K562 (cell line): ENCODE measurements around the gene KRI1. TPM values are rescaled to one million over a fixed set of nuclear protein-coding genes. Genes with fewer than 3 reads are reported as not detected.

Source experiments
- BRF1 ChIP-seq: IDR thresholded peaks from 3 replicates; pipeline ENCODE4 v1.6.1; 2011; ENCODE audit warnings: borderline replicate concordance, mild to moderate bottlenecking; ENCODE audit not compliant: insufficient read length; ENCODE audit errors: extremely low read depth
- CBFA2T2 ChIP-seq: fragments of 450-650 bp; conservative IDR thresholded peaks from 2 replicates; pipeline ENCODE4 v1.6.1; 2017; ENCODE audit warnings: mild to moderate bottlenecking
- CHAMP1 ChIP-seq: fragments of 450-650 bp; IDR thresholded peaks from 2 replicates; pipeline ENCODE4 v1.6.1; 2016; ENCODE audit warnings: mild to moderate bottlenecking
- DIDO1 ChIP-seq: fragments of 450-650 bp; IDR thresholded peaks from 2 replicates; pipeline ENCODE4 v1.6.1; 2016; ENCODE audit warnings: low read depth, missing biosample characterization, missing genetic modification characterization
- DNMT1 ChIP-seq: fragments of 450-650 bp; IDR thresholded peaks from 2 replicates; pipeline ENCODE4 v1.6.1; 2016; ENCODE audit warnings: antibody characterized with exemption, mild to moderate bottlenecking
- FOSL1 ChIP-seq: fragments of 200-800 bp; sonication (Bioruptor generic); conservative IDR thresholded peaks from 2 replicates; pipeline ENCODE4 v1.6.1; 2016; ENCODE audit warnings: missing genetic modification characterization, missing compliant biosample characterization
- FOXP4 ChIP-seq: sonication (generic); formaldehyde crosslinking; IDR thresholded peaks from 2 replicates; pipeline ENCODE4 v1.8.0; 2022; ENCODE audit warnings: mild to moderate bottlenecking, missing genetic modification reagents, borderline replicate concordance
- HEY1 ChIP-seq: fragments of 250-450 bp; sonication (Bioruptor Pico); IDR thresholded peaks from 2 replicates; pipeline ENCODE4 v1.5.0; 2020; ENCODE audit warnings: mild to moderate bottlenecking, moderate library complexity, borderline replicate concordance
- ILF3 ChIP-seq: fragments of 450-650 bp; IDR thresholded peaks from 2 replicates; pipeline ENCODE4 v1.6.1; 2018; ENCODE audit warnings: antibody characterized with exemption, mild to moderate bottlenecking, moderate library complexity, borderline replicate concordance
- KDM5B ChIP-seq: fragments of 200-600 bp; sonication (generic); IDR thresholded peaks from 2 replicates; pipeline ENCODE4 v1.6.1; 2012; ENCODE audit warnings: low read depth, mild to moderate bottlenecking, moderate library complexity, low read length, control low read depth, inconsistent platforms; ENCODE audit not compliant: insufficient replicate concordance
- LARP7 ChIP-seq: fragments of 450-650 bp; IDR thresholded peaks from 2 replicates; pipeline ENCODE4 v1.6.1; 2016
- MAFK ChIP-seq: IDR thresholded peaks from 2 replicates; pipeline ENCODE4 v1.6.1; 2011; ENCODE audit warnings: low read length, improper control_type of control experiment
- NFATC3 ChIP-seq: fragments of 450-650 bp; IDR thresholded peaks from 2 replicates; pipeline ENCODE4 v1.6.1; 2017; ENCODE audit warnings: mild to moderate bottlenecking
- POLR2AphosphoS5 ChIP-seq: IDR thresholded peaks from 2 replicates; pipeline ENCODE4 v1.6.1; 2011; ENCODE audit warnings: mild to moderate bottlenecking, low read depth, low read length, moderate library complexity; ENCODE audit not compliant: control insufficient read depth, insufficient read depth
- RBM15 ChIP-seq: fragments of 200-400 bp; formaldehyde crosslinking; IDR thresholded peaks from 2 replicates; pipeline ENCODE4 v1.6.1; 2018; ENCODE audit warnings: mild to moderate bottlenecking, low read length, moderate library complexity; ENCODE audit not compliant: insufficient read depth
- RFX5 ChIP-seq: IDR thresholded peaks from 2 replicates; pipeline ENCODE4 v1.6.1; 2011; ENCODE audit warnings: low read depth, mild to moderate bottlenecking, improper control_type of control experiment, low read length
- RFX7 ChIP-seq: fragments of 250-450 bp; sonication (Bioruptor Pico); IDR thresholded peaks from 2 replicates; pipeline ENCODE4 v1.5.1; 2021; ENCODE audit warnings: mild to moderate bottlenecking
- RNF2 ChIP-seq: sonication (generic); IDR thresholded peaks from 2 replicates; pipeline ENCODE4 v1.6.1; 2016
- SAP30 ChIP-seq: fragments of 200-600 bp; sonication (generic); IDR thresholded peaks from 2 replicates; pipeline ENCODE4 v1.6.1; 2012; ENCODE audit warnings: borderline replicate concordance, low read depth, mild to moderate bottlenecking, moderate library complexity, low read length, control low read depth, inconsistent platforms; ENCODE audit not compliant: insufficient read depth, poor library complexity, severe bottlenecking
- SMARCE1 ChIP-seq: fragments of 450-650 bp; IDR thresholded peaks from 2 replicates; pipeline ENCODE4 v1.7.1; 2016; ENCODE audit warnings: mild to moderate bottlenecking
- TBP ChIP-seq: optimal IDR thresholded peaks from 2 replicates; pipeline ENCODE3; 2011; ENCODE audit warnings: low read depth, low read length, improper control_type of control experiment
- TGIF2 ChIP-seq: sonication (generic); formaldehyde crosslinking; IDR thresholded peaks from 2 replicates; pipeline ENCODE4 v1.8.1; 2022; ENCODE audit warnings: mild to moderate bottlenecking, missing genetic modification reagents, moderate library complexity
- ZNF184 ChIP-seq: sonication (generic); formaldehyde crosslinking; IDR thresholded peaks from 2 replicates; pipeline ENCODE4 v1.5.0; 2020; ENCODE audit warnings: missing genetic modification reagents
- ZNF511 ChIP-seq: sonication (generic); formaldehyde crosslinking; IDR thresholded peaks from 2 replicates; pipeline ENCODE4 v1.8.0; 2022; ENCODE audit warnings: mild to moderate bottlenecking, missing genetic modification reagents
- ZNF583 ChIP-seq: fragments of 250-450 bp; sonication (Bioruptor Pico); IDR thresholded peaks from 2 replicates; pipeline ENCODE4 v1.4.0; 2020
- ZNF717 ChIP-seq: fragments of 250-450 bp; sonication (Bioruptor Pico); IDR thresholded peaks from 2 replicates; pipeline ENCODE4 v1.5.0; 2021
- polyA plus RNA-seq, 8 experiments: library from polyadenylated mRNA; depleted of rRNA in 4 of 8; stranded (reverse) in 5 of 8; unstranded in 3 of 8; fragments of >200 nt; fragmentation: Nextera tagmentation in 2 of 8; fragmentation: Illumina TruSeq in 1 of 8; extraction: Ambion mirVana in 2 of 8; extraction: Trizol in 1 of 8; gene quantifications; 2 replicates each; pipeline versions ENCODE4 v1.2.1 to v1.2.3, GENCODE V29; 2011 to 2014; ENCODE audit warnings: inconsistent platforms in 1 of 8, missing spikeins in 1 of 8
- total RNA-seq, 7 experiments: library from RNA; depleted of rRNA in 6 of 7; stranded (reverse); fragments of >200 nt in 6 of 7; fragmentation: Illumina TruSeq in 2 of 7; extraction: Trizol in 2 of 7; gene quantifications; 2 replicates each; pipeline versions ENCODE4 v1.2.1 to v1.2.3, GENCODE V29; 2011 to 2021; ENCODE audit warnings: low replicate concordance in 1 of 7

The KRI1 gene
- total and polyA plus RNA-seq, 9 of the 15 experiments (the other 6 are each of a cell fraction or from before 2014, with no cell fraction given) = 1.1 to 50.7 (median 24.7) TPM

GRCh38 chr19:10580979-10581631 is 15.3 kb upstream of the KRI1 start (continued):
- TF ChIP-seq SAP30 (no peak), ILF3 (no peak), RFX5 (no peak), CBFA2T2 (no peak), TGIF2 (CRISPR knock-in tag) (no peak), FOXP4 (CRISPR knock-in tag) (peak; percentile 51; the same call in 1 of the 2 replicates), RFX7 (no peak), KDM5B (no peak), DIDO1 (tag) (no peak), ZNF511 (CRISPR knock-in tag) (no peak), SMARCE1 (no peak), ZNF583 (no peak), RBM15 (no peak), BRF1 (no peak), MAFK (no peak), NFATC3 (no peak), DNMT1 (no peak), ZNF184 (CRISPR knock-in tag) (no peak), LARP7 (no peak), RNF2 (no peak; the same call in 1 of the 2 replicates), POLR2AphosphoS5 (no peak), CHAMP1 (no peak), TBP (peak; percentile 45), ZNF717 (CRISPR knock-in tag) (no peak), FOSL1 (tag) (no peak), HEY1 (no peak)
